Measurements from ENCODE around the gene DLG2. TPM values are rescaled to one million over a fixed set of nuclear protein-coding genes. Genes with fewer than 3 reads are reported as not detected.

The DLG2 gene
- total and polyA plus RNA-seq, 4 donors, result 0.30 to 5.5 (median 0.68) TPM

DNA sequence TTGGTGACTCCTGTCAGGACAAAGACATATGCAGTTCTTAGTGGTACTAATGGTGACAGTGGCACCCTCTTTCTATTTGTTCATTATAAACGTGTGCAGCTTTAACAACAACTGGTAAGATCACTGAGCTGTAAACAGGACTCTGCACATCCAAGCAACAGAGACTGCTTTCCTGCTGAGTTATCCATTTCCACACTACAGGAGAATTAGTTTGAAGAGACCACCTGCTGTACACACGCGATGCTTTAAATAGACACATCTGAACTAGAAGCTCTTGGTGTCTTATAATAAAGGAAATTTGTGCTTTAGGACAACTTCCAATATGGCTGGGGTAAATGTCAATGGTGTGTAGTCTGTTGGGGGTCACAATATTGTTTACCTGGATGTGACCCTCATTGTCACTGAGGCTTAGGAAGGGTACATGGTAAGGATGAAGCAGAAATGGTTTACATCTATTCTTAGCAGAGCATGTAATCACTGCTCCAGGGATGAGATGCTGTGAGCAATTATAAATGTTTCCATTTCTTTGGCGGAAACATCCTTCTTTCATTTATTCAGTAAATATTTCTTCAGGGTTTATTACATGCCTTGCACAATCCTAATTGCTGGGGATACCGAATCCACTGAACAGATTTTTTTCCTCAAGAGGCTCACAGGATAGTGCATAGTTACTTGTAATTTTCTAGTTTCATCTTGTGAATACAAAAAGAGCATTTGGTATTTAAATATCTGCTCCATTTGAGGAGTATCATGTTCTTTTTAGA is 1987.0 kb downstream of the DLG2 start:
- no peaks in the 10 kb centered on the region for H3K36me3 ChIP-seq (ENCODE audit: control insufficient read depth in 4 of 4, insufficient read depth in 3 of 4, low read depth in 1 of 4, low read length in 3 of 4)
- no peak overlapping the region for H3K4me3 ChIP-seq (ENCODE audit: low read depth in 1 of 3, low read length in 3 of 3)
- H3K9ac ChIP-seq (ENCODE audit: low read depth in 1 of 2, low read length in 2 of 2), result no peak overlapping the region
- TF ChIP-seq HNF4G (IDR thresholded peaks at IDR 0.05), result no peak
- no peak for TF ChIP-seq EGR1 (IDR thresholded peaks at IDR 0.05; ENCODE audit: low read depth in 2 of 2)
- TF ChIP-seq ATF3 (IDR thresholded peaks at IDR 0.05), result no peak
- TF ChIP-seq TAF1 (conservative IDR thresholded peaks at IDR 0.05), result no peak
- TF ChIP-seq REST (IDR thresholded peaks at IDR 0.05), result no peak
- TF ChIP-seq, protein P1, sequence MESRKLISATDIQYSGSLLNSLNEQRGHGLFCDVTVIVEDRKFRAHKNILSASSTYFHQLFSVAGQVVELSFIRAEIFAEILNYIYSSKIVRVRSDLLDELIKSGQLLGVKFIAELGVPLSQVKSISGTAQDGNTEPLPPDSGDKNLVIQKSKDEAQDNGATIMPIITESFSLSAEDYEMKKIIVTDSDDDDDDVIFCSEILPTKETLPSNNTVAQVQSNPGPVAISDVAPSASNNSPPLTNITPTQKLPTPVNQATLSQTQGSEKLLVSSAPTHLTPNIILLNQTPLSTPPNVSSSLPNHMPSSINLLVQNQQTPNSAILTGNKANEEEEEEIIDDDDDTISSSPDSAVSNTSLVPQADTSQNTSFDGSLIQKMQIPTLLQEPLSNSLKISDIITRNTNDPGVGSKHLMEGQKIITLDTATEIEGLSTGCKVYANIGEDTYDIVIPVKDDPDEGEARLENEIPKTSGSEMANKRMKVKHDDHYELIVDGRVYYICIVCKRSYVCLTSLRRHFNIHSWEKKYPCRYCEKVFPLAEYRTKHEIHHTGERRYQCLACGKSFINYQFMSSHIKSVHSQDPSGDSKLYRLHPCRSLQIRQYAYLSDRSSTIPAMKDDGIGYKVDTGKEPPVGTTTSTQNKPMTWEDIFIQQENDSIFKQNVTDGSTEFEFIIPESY (IDR thresholded peaks at IDR 0.05), result no peak
- no peak for TF ChIP-seq RXRA (IDR thresholded peaks at IDR 0.05)
- no peaks in the 10 kb centered on the region for H3K27me3 ChIP-seq (ENCODE audit: control insufficient read depth in 4 of 4, insufficient read depth in 4 of 4, low read length in 3 of 4)
- no peaks in the 10 kb centered on the region for H3K9me3 ChIP-seq (ENCODE audit: control insufficient read depth in 4 of 4, low read length in 3 of 4)
- 84% methylated on average over 5 of the region's 5 CpGs for WGBS
- DNase-seq (ENCODE audit: low spot score), result no peak
- H3K4me1 ChIP-seq (ENCODE audit: control insufficient read depth in 4 of 4, insufficient read depth in 4 of 4, low read length in 3 of 4), result no peaks in the 10 kb centered on the region
- no peak overlapping the region for H3K27ac ChIP-seq (ENCODE audit: low read depth in 1 of 2, low read length in 2 of 2)

GRCh38 chr11:83635166-83635565 is 1992.0 kb downstream of the DLG2 start:
- no peak for DNase-seq (ENCODE audit: low spot score)
- H3K9ac ChIP-seq (ENCODE audit: low read depth in 1 of 2, low read length in 2 of 2), result no peak overlapping the region
- 92% methylated on average over 3 of the region's 3 CpGs for WGBS
- H3K36me3 ChIP-seq (ENCODE audit: control insufficient read depth in 4 of 4, insufficient read depth in 3 of 4, low read depth in 1 of 4, low read length in 3 of 4), result no peaks in the 10 kb centered on the region
- no peak for TF ChIP-seq ATF3 (IDR thresholded peaks at IDR 0.05)
- TF ChIP-seq, protein P2, sequence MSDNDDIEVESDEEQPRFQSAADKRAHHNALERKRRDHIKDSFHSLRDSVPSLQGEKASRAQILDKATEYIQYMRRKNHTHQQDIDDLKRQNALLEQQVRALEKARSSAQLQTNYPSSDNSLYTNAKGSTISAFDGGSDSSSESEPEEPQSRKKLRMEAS (IDR thresholded peaks at IDR 0.05), result no peak
- TF ChIP-seq, protein P1 (IDR thresholded peaks at IDR 0.05), result no peak
- no peak for TF ChIP-seq REST (IDR thresholded peaks at IDR 0.05)
- no peak for TF ChIP-seq HNF4A (conservative IDR thresholded peaks at IDR 0.05)
- TF ChIP-seq TAF1 (conservative IDR thresholded peaks at IDR 0.05), result no peak
- no peak for TF ChIP-seq JUND (IDR thresholded peaks at IDR 0.05)
- no peak for TF ChIP-seq RAD21 (IDR thresholded peaks at IDR 0.05)
- TF ChIP-seq HNF4G (IDR thresholded peaks at IDR 0.05), result no peak
- TF ChIP-seq RXRA (IDR thresholded peaks at IDR 0.05), result no peak
- no peak for TF ChIP-seq SP1 (IDR thresholded peaks at IDR 0.05)
- no peak overlapping the region for H3K4me3 ChIP-seq (ENCODE audit: low read depth in 1 of 3, low read length in 3 of 3)
- no peaks in the 10 kb centered on the region for H3K27me3 ChIP-seq (ENCODE audit: control insufficient read depth in 4 of 4, insufficient read depth in 4 of 4, low read length in 3 of 4)
- no peak overlapping the region for H3K27ac ChIP-seq (ENCODE audit: low read depth in 1 of 2, low read length in 2 of 2)
- no peaks in the 10 kb centered on the region for H3K9me3 ChIP-seq (ENCODE audit: control insufficient read depth in 4 of 4, low read length in 3 of 4)
- no peaks in the 10 kb centered on the region for H3K4me1 ChIP-seq (ENCODE audit: control insufficient read depth in 4 of 4, insufficient read depth in 4 of 4, low read length in 3 of 4)
